Activated naive CD4-positive, alpha-beta T cell treated with anti-CD3 and anti-CD28 coated beads, Interleukin-2, amount 10 ng/mL, durations not matched to agents 7 days and 5 days (primary cell): ENCODE measurements around the gene FMN1.
A peak's percentile ranks its signal among the peaks of the same experiment; 100 is the strongest.

ENCODE experiments used
- CTCF ChIA-PET: fragments of 350-600 bp; sonication (Branson Sonifier 250); formaldehyde crosslinking; loops from one replicate; lab custom pipeline; 2021; ENCODE audit warnings: antibody characterized with exemption; lab: Charles Lee
- DNase-seq: peaks from one replicate; pipeline ENCODE4 v3.0.0-alpha.2; 2020
- H3K27ac Mint-ChIP-seq: one replicate; pipeline ENCODE4 v1.8.0; 2021; ENCODE audit warnings: mild to moderate bottlenecking, moderate library complexity, mixed read lengths
- H3K27me3 Mint-ChIP-seq: one replicate; pipeline ENCODE4 v1.8.0; 2021; ENCODE audit warnings: mild to moderate bottlenecking, mixed read lengths
- H3K36me3 Mint-ChIP-seq: one replicate; pipeline ENCODE4 v1.8.0; 2021; ENCODE audit warnings: mixed read lengths
- H3K4me1 Mint-ChIP-seq: one replicate; pipeline ENCODE4 v1.8.0; 2021; ENCODE audit warnings: mixed read lengths
- H3K4me3 Mint-ChIP-seq: one replicate; pipeline ENCODE4 v1.8.0; 2021; ENCODE audit warnings: mild to moderate bottlenecking, moderate library complexity, mixed read lengths
- H3K9me3 Mint-ChIP-seq: one replicate; pipeline ENCODE4 v1.8.0; 2021; ENCODE audit warnings: mixed read lengths

Gene FMN1

DNA sequence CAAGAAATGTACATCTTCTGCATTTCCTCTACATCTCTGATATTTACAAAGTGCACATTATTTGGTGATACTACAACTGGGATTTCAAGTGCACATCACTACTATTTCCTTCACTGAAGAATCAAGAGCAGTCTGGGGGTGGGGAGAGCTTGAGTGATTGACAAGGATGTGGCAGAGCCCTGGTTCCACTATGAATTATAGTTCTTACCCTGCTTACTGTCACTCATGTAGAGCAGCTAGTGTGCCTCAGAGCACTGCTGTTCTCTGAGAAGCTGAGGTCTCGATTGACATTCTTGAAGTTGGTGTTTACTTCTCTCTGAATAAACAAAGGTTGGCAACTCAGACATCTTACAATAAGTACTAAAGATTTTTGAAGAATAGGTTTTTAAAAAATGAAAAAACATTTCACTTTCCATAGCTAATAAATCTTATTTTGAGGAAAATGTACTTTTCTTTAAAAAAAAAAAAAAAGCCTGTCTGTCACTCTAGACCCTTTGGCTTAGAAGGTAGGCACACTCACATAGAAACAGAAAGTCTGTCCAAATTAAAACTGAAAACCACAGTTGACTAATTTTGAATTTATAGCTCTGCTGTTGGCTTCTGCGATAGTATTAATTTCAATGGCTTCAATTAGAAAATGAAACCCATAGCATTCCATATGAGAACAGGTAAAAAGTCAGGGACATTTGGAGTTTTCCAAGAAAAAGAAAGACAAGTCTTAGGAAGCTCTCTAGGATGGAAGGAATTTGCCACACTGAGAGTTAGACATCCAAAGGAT is 471.2 kb downstream of the FMN1 start:
- DNase-seq: no peak
- peaks cover 56% of the 10 kb centered on the region for H3K27me3 Mint-ChIP-seq
- H3K9me3 Mint-ChIP-seq: peaks cover 6% of the 10 kb centered on the region
- CTCF ChIA-PET: interaction anchor here (0.6 to 1.3 kb wide), 2 partner anchors 61 to 101 kb away, joined by 3 read pairs; no protein-coding TSS in a partner anchor
- peaks cover 8% of the 10 kb centered on the region for H3K4me1 Mint-ChIP-seq
- H3K36me3 Mint-ChIP-seq: no peaks in the 10 kb centered on the region
- H3K27ac Mint-ChIP-seq: no peak overlapping the region
- no peak overlapping the region for H3K4me3 Mint-ChIP-seq

DNA sequence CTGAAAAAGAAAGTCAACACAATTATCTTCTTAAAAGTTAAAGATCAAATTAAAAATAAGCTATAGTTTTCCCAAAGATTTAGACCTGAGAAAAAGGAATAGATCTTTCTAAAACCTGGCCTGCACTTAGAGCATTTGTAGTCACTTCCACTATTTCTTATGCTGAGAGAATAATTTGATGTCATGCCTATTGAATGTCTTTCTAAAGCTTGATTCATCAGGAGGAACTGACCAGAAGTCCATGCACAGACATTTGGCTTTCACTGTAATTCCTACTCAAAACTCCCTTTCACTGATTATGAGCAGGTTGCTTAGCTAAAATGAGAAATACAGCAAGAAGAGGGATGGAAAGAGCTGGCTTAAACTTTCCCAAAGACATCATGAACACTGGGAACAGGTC is 472.4 kb downstream of the FMN1 start:
- H3K36me3 Mint-ChIP-seq: no peaks in the 10 kb centered on the region
- H3K27ac Mint-ChIP-seq: no peak overlapping the region
- CTCF ChIA-PET: no interaction called here

DNA sequence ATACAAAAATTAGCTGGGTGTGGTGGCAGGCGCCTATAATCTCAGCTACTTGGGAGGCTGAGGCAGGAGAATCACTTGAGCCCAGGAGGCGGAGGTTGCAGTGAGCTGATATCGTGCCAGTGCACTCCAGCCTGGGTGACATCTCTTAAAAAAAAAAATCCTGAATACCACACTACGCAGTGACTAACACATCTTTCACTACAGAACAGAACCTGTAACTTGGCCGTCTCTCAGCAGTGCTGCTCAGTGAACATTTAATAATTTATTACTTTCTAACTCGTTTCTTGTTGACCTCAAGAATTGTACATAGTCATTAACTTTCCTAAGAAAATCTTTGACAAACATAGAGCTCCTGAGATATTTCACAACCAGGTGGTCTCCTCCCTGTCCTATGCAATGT is 472.9 kb downstream of the FMN1 start:
- H3K9me3 Mint-ChIP-seq: peaks cover 6% of the 10 kb centered on the region
- H3K36me3 Mint-ChIP-seq: no peaks in the 10 kb centered on the region
- no peak overlapping the region for H3K27ac Mint-ChIP-seq
- H3K27me3 Mint-ChIP-seq: peaks cover 71% of the 10 kb centered on the region
- CTCF ChIA-PET: no interaction called here
- DNase-seq: no peak
- H3K4me3 Mint-ChIP-seq: no peak overlapping the region
- H3K4me1 Mint-ChIP-seq: peaks cover 13% of the 10 kb centered on the region

More for the DNA sequence above, 472.4 kb downstream of the FMN1 start:
- Mint-ChIP-seq H3K9me3 (peaks cover 6% of the 10 kb centered on the region), H3K27me3 (peaks cover 68% of the 10 kb centered on the region), H3K4me3 (no peak overlapping the region), H3K4me1 (peaks cover 8% of the 10 kb centered on the region)
- DNase-seq: no peak

DNA sequence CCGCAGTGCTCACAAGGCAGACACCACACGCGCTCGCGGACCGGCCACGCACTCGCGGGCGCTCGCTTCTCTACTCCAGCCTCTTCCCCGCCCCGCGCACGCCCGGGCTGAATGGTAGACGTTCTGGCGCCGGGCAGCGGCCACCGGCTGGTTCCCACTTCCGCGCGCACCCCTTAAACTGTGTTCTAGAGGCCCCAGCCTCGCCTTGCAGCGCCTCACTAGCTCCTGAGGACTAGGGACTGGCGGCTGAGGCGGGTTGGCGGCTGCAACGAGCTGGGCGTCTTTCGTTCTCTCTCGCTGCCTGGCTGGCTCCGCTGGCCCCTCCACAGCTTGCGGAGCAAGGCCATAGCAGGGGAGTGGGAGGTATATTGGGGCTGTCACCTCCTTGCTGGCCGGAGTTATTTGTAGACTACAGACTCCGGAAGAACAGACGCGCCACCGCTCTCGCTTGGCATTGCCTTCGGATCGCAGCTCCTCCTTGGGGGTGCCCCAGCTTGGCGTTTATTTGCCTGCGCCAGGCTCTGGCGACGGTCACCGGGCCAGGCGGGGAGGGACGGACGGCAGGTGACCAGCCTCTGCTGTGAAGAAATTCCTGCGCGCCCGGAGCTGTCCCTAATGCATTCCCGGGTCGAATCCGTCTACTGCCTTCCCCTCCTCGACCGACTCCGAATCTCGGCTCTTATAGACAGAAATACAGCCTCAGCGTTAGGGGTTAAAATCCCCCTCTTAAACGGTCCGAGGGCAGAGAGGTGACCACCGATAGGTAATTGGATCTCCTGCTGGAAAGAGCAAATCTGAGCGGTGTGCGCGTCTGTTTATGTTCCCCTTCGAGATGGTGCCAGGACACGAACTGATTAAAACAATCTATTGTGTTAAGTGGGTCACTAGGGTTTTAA is 475.4 kb downstream of the FMN1 start:
- Mint-ChIP-seq H3K4me3 (no peak overlapping the region), H3K27ac (no peak overlapping the region), H3K9me3 (no peaks in the 10 kb centered on the region), H3K4me1 (peaks cover 14% of the 10 kb centered on the region), H3K36me3 (no peaks in the 10 kb centered on the region), H3K27me3 (peaks cover 76% of the 10 kb centered on the region)
- DNase-seq: no peak
- CTCF ChIA-PET: no interaction called here

DNA sequence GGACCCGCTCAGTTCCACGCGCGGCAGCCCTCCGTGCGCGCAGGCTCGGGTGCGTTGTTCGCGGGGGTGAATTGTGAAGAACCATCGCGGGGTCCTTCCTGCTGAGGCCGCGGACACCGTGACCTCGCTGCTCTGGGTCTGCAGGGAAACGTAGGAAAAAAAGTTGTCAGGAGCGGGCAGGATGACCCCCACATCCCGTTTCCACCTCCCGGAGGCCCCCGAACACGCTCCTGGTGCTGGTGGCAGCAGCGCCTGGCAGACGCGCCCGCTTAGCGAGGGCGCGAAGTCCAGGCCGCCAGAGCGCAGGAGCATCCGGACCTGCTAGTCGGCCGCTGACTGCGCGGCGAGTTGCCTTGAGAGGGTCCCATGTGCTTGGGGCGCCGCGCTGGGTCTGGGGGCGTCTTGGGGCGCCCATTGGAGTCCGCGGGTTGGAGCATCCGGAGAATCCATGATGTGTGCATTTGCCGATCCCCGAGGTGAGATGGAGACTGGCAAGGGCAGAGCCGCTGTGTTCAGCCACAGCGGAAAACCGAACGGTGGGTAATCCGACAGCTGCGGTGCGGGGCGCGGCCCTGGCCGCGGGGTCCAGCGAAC is 476.2 kb downstream of the FMN1 start:
- Mint-ChIP-seq H3K4me1 (peaks cover 14% of the 10 kb centered on the region), H3K9me3 (no peaks in the 10 kb centered on the region), H3K4me3 (no peak overlapping the region), H3K27me3 (peaks cover 83% of the 10 kb centered on the region), H3K27ac (no peak overlapping the region), H3K36me3 (no peaks in the 10 kb centered on the region)
- CTCF ChIA-PET: no interaction called here
- no peak for DNase-seq

DNA sequence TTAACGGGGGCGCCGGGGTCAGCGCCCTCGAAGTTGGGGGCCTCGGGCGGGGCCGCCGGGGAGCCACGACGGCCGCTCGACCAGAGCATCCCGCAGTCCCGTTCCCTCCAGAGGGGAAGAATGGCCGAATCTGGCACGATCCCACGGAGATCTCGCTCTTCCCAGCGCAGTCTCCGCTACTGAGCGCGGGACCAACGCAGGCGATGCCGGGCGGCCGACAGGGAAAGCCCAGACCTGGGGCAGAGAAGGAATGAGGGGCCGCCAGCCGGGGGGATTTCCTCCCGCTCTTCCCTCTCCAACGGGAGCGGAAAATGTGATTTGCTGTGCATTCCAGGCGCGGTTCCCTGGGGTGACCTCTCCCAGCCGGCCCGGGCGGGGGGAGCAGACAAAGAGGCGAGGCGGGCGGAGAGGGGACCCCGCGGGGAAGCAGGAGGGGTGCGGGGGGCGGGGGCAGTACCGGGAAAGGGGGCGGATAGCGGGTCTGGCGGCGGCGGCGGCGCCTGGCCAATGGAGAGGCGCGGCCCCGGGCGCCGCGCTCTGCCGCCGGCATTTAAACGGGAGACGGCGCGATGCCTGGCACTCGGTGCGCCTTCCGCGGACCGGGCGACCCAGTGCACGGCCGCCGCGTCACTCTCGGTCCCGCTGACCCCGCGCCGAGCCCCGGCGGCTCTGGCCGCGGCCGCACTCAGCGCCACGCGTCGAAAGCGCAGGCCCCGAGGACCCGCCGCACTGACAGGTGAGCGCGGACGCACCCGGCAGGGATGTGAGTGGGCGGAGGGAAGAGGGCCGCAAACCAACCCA is 476.9 kb downstream of the FMN1 start, which contains the start of gene GREM1:
GREM1 (plus strand) TSS at position 579 of the 801 bp plus-strand sequence. CDS start 12,687 bp downstream, outside the sequence.
- H3K27ac Mint-ChIP-seq: peak within 1 kb of the TSS; percentile 2
- no peak for DNase-seq
- no peaks in the 10 kb centered on the region for H3K36me3 Mint-ChIP-seq
- CTCF ChIA-PET: no interaction called here
- H3K27me3 Mint-ChIP-seq: peaks cover 85% of the 10 kb centered on the region
- H3K4me1 Mint-ChIP-seq: peaks cover 12% of the 10 kb centered on the region
- H3K4me3 Mint-ChIP-seq: peak within 1 kb of the TSS; percentile 21
- no peaks in the 10 kb centered on the region for H3K9me3 Mint-ChIP-seq

DNA sequence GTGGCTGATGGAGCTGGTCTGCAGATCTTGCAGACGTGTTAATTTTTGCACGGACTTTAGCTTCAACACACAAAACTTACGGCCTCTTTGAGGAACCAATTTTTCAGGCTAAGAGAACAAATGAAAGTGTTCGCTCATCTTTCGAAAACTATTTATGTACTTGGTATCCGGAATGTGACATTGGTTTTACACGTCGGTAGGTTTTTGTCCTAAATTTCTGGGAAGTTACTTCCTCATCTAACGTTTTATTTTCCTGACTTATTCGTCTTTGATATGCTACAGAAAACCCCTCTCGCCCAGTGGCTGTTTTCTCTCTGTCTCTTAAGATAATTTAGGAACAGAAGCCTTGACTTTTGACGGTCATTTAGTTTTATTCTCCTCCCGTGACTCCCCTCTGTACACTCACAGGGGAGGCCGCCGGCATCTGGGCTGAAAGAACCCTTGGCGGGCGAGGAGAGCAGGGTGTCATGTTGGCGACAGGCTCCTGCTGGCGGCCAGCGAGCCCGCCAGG is 477.5 kb downstream of the FMN1 start:
- no peaks in the 10 kb centered on the region for H3K36me3 Mint-ChIP-seq
- peak overlapping the region; percentile 2 for H3K27ac Mint-ChIP-seq
- peak overlapping the region; percentile 21 for H3K4me3 Mint-ChIP-seq
- CTCF ChIA-PET: no interaction called here
- no peaks in the 10 kb centered on the region for H3K9me3 Mint-ChIP-seq
- peaks cover 12% of the 10 kb centered on the region for H3K4me1 Mint-ChIP-seq
- no peak for DNase-seq
- H3K27me3 Mint-ChIP-seq: peaks cover 83% of the 10 kb centered on the region

DNA sequence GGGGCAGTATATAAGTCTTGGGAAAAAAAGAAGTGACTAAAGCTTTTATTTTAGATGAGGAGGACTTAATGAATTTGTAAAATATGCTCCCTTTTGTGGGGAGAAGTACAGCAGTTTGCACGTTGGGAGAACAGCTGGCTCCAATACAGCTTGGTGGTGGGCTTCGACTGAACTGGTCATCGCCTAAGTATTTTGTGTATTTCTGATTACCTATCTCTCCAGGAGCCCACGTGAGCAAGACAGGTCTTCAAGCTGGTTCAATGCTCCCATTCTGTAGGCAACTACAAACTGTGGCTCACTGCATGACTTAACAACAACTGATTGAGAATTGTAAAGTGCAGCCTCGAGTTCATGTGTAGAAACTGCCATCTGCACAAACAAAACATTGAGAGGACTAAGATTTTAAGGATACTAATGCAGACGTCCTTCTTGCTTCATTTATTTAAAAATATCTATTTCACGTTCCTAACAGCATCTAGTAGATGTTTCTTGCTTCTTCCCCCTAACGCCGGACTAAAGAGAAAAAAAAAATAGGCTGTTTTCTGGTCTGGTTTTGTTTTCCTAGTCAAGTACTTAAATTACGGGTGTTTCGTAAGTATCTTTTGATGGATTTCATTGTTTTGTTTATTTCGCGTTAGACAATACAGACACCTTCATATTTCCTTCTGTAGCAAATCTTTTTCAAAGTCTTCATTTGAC is 478.1 kb downstream of the FMN1 start:
- no peak overlapping the region for H3K4me3 Mint-ChIP-seq
- CTCF ChIA-PET: no interaction called here
- H3K4me1 Mint-ChIP-seq: peaks cover 12% of the 10 kb centered on the region
- H3K36me3 Mint-ChIP-seq: no peaks in the 10 kb centered on the region
- DNase-seq: no peak
- peaks cover 77% of the 10 kb centered on the region for H3K27me3 Mint-ChIP-seq
- peak overlapping the region; percentile 2 for H3K27ac Mint-ChIP-seq
- H3K9me3 Mint-ChIP-seq: no peaks in the 10 kb centered on the region
